ENCODE data around the gene C19orf38. TPM values are rescaled to one million over a fixed set of nuclear protein-coding genes. Genes with fewer than 3 reads are reported as not detected.
A peak's percentile ranks its signal among the peaks of the same experiment; 100 is the strongest.

The C19orf38 gene
- total RNA-seq, 1 experiment from 2014 or later = not detected

GRCh38 chr19:10898633-10899032 lies 50.4 kb downstream of the C19orf38 start:
- H3K27me3 Mint-ChIP-seq (ENCODE audit: low read depth) = no peaks in the 10 kb centered on the region; the same call in none of the 2 replicates
- H3K9me3 Mint-ChIP-seq = peaks cover 5 to 9% of the 10 kb centered on the region in 2 experiments; a peak in 3 of 5 replicates
- H2BK15ac ChIP-seq (ENCODE audit: low read depth, low read length) = no peak overlapping the region
- no peak overlapping the region for H3K9ac ChIP-seq (ENCODE audit: extremely low read depth, insufficient read length, low read length)
- H3K4me1 Mint-ChIP-seq = peaks cover 31% of the 10 kb centered on the region in 2 experiments
- H3K9me3 ChIP-seq (ENCODE audit: control insufficient read depth, low read depth, low read length) = no peaks in the 10 kb centered on the region
- no peak overlapping the region for H2BK120ac ChIP-seq (ENCODE audit: low read depth, low read length, poor library complexity, severe bottlenecking)
- H3K4me3 Mint-ChIP-seq = peak overlapping the region in 1 of 2 experiments; percentile 14; a peak in 1 of 5 replicates
- no peak overlapping the region for H2AFZ ChIP-seq (ENCODE audit: low read length)
- DNase-seq = no peak
- no peak overlapping the region for H2BK5ac ChIP-seq (ENCODE audit: insufficient read length, low read length)
- no peaks in the 10 kb centered on the region for H3K4me1 ChIP-seq (ENCODE audit: insufficient read depth, low read length)
- no peak overlapping the region for H3K4ac ChIP-seq (ENCODE audit: low read depth, low read length)
- H3K18ac ChIP-seq (ENCODE audit: insufficient read length, low read depth, low read length) = no peak overlapping the region
- H3K23me2 ChIP-seq (ENCODE audit: insufficient read length, low read depth, low read length, poor library complexity, severe bottlenecking) = no peaks in the 10 kb centered on the region
- no peaks in the 10 kb centered on the region for H3K27me3 ChIP-seq (ENCODE audit: insufficient read depth, low read length)
- no peak overlapping the region for H2BK12ac ChIP-seq (ENCODE audit: insufficient read length, low read depth, low read length)
- no peak for TF ChIP-seq CTCF (conservative IDR thresholded peaks at IDR 0.05)
- H4K91ac ChIP-seq (ENCODE audit: insufficient read length, low read depth, low read length) = no peak overlapping the region
- H3K36me3 Mint-ChIP-seq (ENCODE audit: insufficient read depth in 1 of 3, low read depth in 3 of 3) = peaks cover 7 to 11% (median 9%) of the 10 kb centered on the region in 3 experiments; a peak in 6 of 7 replicates
- H3K27ac Mint-ChIP-seq = peak overlapping the region in 1 of 3 experiments; percentile 79; a peak in 1 of 7 replicates
- no peak overlapping the region for H3T11ph ChIP-seq (ENCODE audit: low read length)
- H2BK20ac ChIP-seq (ENCODE audit: low read depth, low read length, poor library complexity, severe bottlenecking) = no peak overlapping the region
- H4K20me1 ChIP-seq (ENCODE audit: control insufficient read depth, insufficient read depth, insufficient read length) = no peaks in the 10 kb centered on the region
- H3K56ac ChIP-seq (ENCODE audit: insufficient read length, low read depth, low read length) = no peak overlapping the region
- no peaks in the 10 kb centered on the region; the same call in 1 of the 2 replicates for H3K79me2 ChIP-seq (ENCODE audit: insufficient read depth, low read length)
- no peak overlapping the region for H3K14ac ChIP-seq (ENCODE audit: insufficient read depth, low read length)
- no peak overlapping the region for H3K23ac ChIP-seq (ENCODE audit: insufficient read length, low read depth, low read length)
- no peaks in the 10 kb centered on the region for H3K79me1 ChIP-seq (ENCODE audit: insufficient read depth, low read depth, low read length, poor library complexity, severe bottlenecking)
- H3K27ac ChIP-seq (ENCODE audit: insufficient read length, low read depth, low read length) = no peak overlapping the region
- WGBS (ENCODE audit: extremely low coverage, insufficient read length, low lambda C conversion rate) = no CpG with 5 or more reads among the region's 10 CpGs
- no peak overlapping the region for H3K4me2 ChIP-seq (ENCODE audit: insufficient read depth, insufficient read length, low read length)
- no peak overlapping the region for H4K8ac ChIP-seq (replicated peaks; ENCODE audit: insufficient read length, low read depth, low read length)
- H2AK5ac ChIP-seq (ENCODE audit: insufficient read length, low read length) = no peak overlapping the region
- no peak overlapping the region for H4K5ac ChIP-seq (ENCODE audit: insufficient read length, low read depth, low read length)
